PC-9 (cell line): Measurements from ENCODE around the gene USP21. TPM values are rescaled to one million over a fixed set of nuclear protein-coding genes. Genes with fewer than 3 reads are reported as not detected.

Experiments used
- BruUV-seq: library from RNA; stranded (reverse); fragments of 400-500 nt; replicated peaks from 2 replicates; lab custom pipeline; 2021; lab: Mats Ljungman, UMichigan
- CTCF ChIA-PET: fragments of 300-600 bp; sonication (Branson Sonifier 250); formaldehyde crosslinking; loops from one replicate; lab custom pipeline; 2022; ENCODE audit warnings: antibody characterized with exemption; lab: Charles Lee
- POLR2A ChIA-PET: fragments of 300-600 bp; sonication (Branson Sonifier 250); formaldehyde crosslinking; loops from one replicate; lab custom pipeline; 2022; ENCODE audit warnings: antibody characterized with exemption; ENCODE audit not compliant: unreplicated experiment; lab: Charles Lee
- DNase-seq, 2 experiments: peaks; one replicate each; pipeline versions ENCODE4 v3.0.0 to v3.0.0-alpha.2; 2015 to 2022; ENCODE audit warnings: mixed read lengths in 1 of 2
- H2AFZ ChIP-seq: fragments of 200-600 bp; sonication (generic); 2 replicates; pipeline ENCODE4 v1.8.1; 2017; ENCODE audit warnings: antibody characterized with exemption
- H3F3A ChIP-seq: fragments of 200-600 bp; sonication (generic); 2 replicates; pipeline ENCODE4 v1.8.1; 2017; ENCODE audit warnings: antibody characterized with exemption, mild to moderate bottlenecking, low read depth; ENCODE audit not compliant: insufficient read depth
- H3K27ac ChIP-seq: fragments of 200-600 bp; sonication (generic); 2 replicates; pipeline ENCODE4 v1.6.1; 2016; ENCODE audit warnings: mixed run types
- H3K27me3 ChIP-seq: fragments of 200-600 bp; sonication (generic); 2 replicates; pipeline ENCODE4 v1.6.1; 2016; ENCODE audit warnings: low read depth, mixed run types; ENCODE audit not compliant: insufficient read depth
- H3K36me3 ChIP-seq: fragments of 200-600 bp; sonication (generic); 2 replicates; pipeline ENCODE4 v1.6.1; 2016; ENCODE audit warnings: low read depth, mixed run types
- H3K4me1 ChIP-seq: fragments of 200-600 bp; sonication (generic); replicated peaks from 2 replicates; pipeline ENCODE4 v1.6.1; 2016; ENCODE audit warnings: mixed run types; ENCODE audit not compliant: insufficient read depth
- H3K4me2 ChIP-seq: fragments of 200-600 bp; sonication (generic); 2 replicates; pipeline ENCODE4 v1.6.1; 2017; ENCODE audit warnings: mixed run types
- H3K4me3 ChIP-seq: fragments of 200-600 bp; sonication (generic); 2 replicates; pipeline ENCODE4 v1.6.1; 2016; ENCODE audit warnings: mixed run types
- H3K79me2 ChIP-seq: fragments of 200-600 bp; sonication (generic); 2 replicates; pipeline ENCODE4 v1.6.1; 2017; ENCODE audit warnings: low read depth, mixed run types
- H3K9me2 ChIP-seq: fragments of 200-600 bp; sonication (generic); 2 replicates; pipeline ENCODE4 v1.8.1; 2017; ENCODE audit warnings: mild to moderate bottlenecking; ENCODE audit not compliant: insufficient read depth
- H3K9me3 ChIP-seq: fragments of 200-600 bp; sonication (generic); 2 replicates; pipeline ENCODE4 v1.8.1; 2016; ENCODE audit warnings: low read depth; ENCODE audit not compliant: insufficient read depth
- H4K20me1 ChIP-seq: fragments of 200-600 bp; sonication (generic); 2 replicates; pipeline ENCODE4 v1.8.1; 2017; ENCODE audit not compliant: insufficient read depth
- CTCF ChIP-seq: fragments of 200-600 bp; sonication (generic); conservative IDR thresholded peaks from 2 replicates; pipeline ENCODE4 v1.6.1; 2017; ENCODE audit warnings: mixed run types, antibody characterized with exemption, mild to moderate bottlenecking, moderate library complexity
- EZH2 ChIP-seq: fragments of 200-600 bp; sonication (generic); IDR thresholded peaks from 2 replicates; pipeline ENCODE4 v1.8.0; 2017; ENCODE audit warnings: antibody characterized with exemption, low read depth
- intact Hi-C: fragments of 100-400 bp; cut with micrococcal nuclease; formaldehyde crosslinking; loops from one replicate; pipeline ENCODE4 v1.10.0; 2022; ENCODE audit not compliant: unreplicated experiment
- total RNA-seq: library from RNA; stranded (reverse); gene quantifications from 2 replicates; pipeline ENCODE4 v1.2.3, GENCODE V29; 2021

Gene USP21
- total RNA-seq, 1 experiment from 2014 or later = 34.8 TPM

GRCh38 chr1:161121042-161121650 lies 38.2 kb upstream of the USP21 start:
- H3K9me2 ChIP-seq = no peaks in the 10 kb centered on the region
- no peaks in the 10 kb centered on the region for H3K36me3 ChIP-seq

GRCh38 chr1:161121834-161122233 lies 37.5 kb upstream of the USP21 start:
- intact Hi-C loops = no loop called here
- ChIA-PET CTCF (no interaction called here), POLR2A (no interaction called here)
- DNase-seq = no peak
- Histone ChIP-seq H3K27ac (no peak overlapping the region), H3K27me3 (no peaks in the 10 kb centered on the region), H2AFZ (no peak overlapping the region), H3K9me3 (no peaks in the 10 kb centered on the region), H3K4me2 (no peak overlapping the region), H3K79me2 (peaks cover 23% of the 10 kb centered on the region), H3K36me3 (0 out of 2 replicates have a peak, but pooled peaks cover 2% of the 10 kb centered on the region), H3K4me1 (peaks cover 16% of the 10 kb centered on the region), H4K20me1 (no peaks in the 10 kb centered on the region), H3K4me3 (no peak overlapping the region), H3K9me2 (no peaks in the 10 kb centered on the region), H3F3A (peaks cover 34% of the 10 kb centered on the region; the same call in 1 of the 2 replicates)
- BruUV-seq = no TSS peak
- TF ChIP-seq EZH2 (no peak), CTCF (no peak)

More at GRCh38 chr1:161121042-161121650, 38.2 kb upstream of the USP21 start:
- Histone ChIP-seq H3K79me2 (peaks cover 29% of the 10 kb centered on the region), H3K27ac (no peak overlapping the region), H3K4me1 (peaks cover 22% of the 10 kb centered on the region), H3K27me3 (no peaks in the 10 kb centered on the region), H3K9me3 (no peaks in the 10 kb centered on the region), H3F3A (peaks cover 40% of the 10 kb centered on the region), H3K4me2 (no peak overlapping the region), H4K20me1 (no peaks in the 10 kb centered on the region), H3K4me3 (no peak overlapping the region), H2AFZ (no peak overlapping the region)
- no TSS peak for BruUV-seq
- no peak for DNase-seq
- no peak for TF ChIP-seq CTCF
- no peak for TF ChIP-seq EZH2
- intact Hi-C loops = no loop called here
- CTCF ChIA-PET = interaction anchor here (0.6 kb wide), 2 partner anchors 12 to 36 kb away, joined by 6 to 7 read pairs; no protein-coding TSS in a partner anchor
- POLR2A ChIA-PET = interaction anchor here (0.5 kb wide), 1 partner anchor 12 kb away, joined by 6 read pairs; no protein-coding TSS in a partner anchor

GRCh38 chr1:161122967-161123366 lies 36.3 kb upstream of the USP21 start:
- no TSS peak for BruUV-seq

More at GRCh38 chr1:161122967-161123366, 36.3 kb upstream of the USP21 start:
- no peaks in the 10 kb centered on the region for H4K20me1 ChIP-seq
- no peak for DNase-seq
- TF ChIP-seq EZH2 = no peak
- no peak for TF ChIP-seq CTCF
- no peak overlapping the region for H3K27ac ChIP-seq
- 0 out of 2 replicates have a peak, but pooled peaks cover 10% of the 10 kb centered on the region for H3K36me3 ChIP-seq
- H3K4me1 ChIP-seq = peaks cover 13% of the 10 kb centered on the region
- no peak overlapping the region for H3K4me3 ChIP-seq
- no peak overlapping the region for H2AFZ ChIP-seq
- ChIA-PET CTCF (no interaction called here), POLR2A (no interaction called here)
- H3K4me2 ChIP-seq = no peak overlapping the region
- peaks cover 26% of the 10 kb centered on the region; the same call in 1 of the 2 replicates for H3F3A ChIP-seq
- H3K9me3 ChIP-seq = no peaks in the 10 kb centered on the region
- no peaks in the 10 kb centered on the region for H3K9me2 ChIP-seq
- intact Hi-C loops = no loop called here
- peaks cover 12% of the 10 kb centered on the region; the same call in 1 of the 2 replicates for H3K79me2 ChIP-seq
- H3K27me3 ChIP-seq = no peaks in the 10 kb centered on the region
